ENCODE measurements around the gene HAVCR2. TPM values are rescaled to one million over a fixed set of nuclear protein-coding genes. Genes with fewer than 3 reads are reported as not detected.

HAVCR2 gene
- total and polyA plus RNA-seq, 2 of the 13 experiments (the other 11 are each of a cell fraction or from before 2014, with no cell fraction given) = 0.07 to 0.16 TPM

GRCh38 chr5:157059093-157059539 lies 49.7 kb downstream of the HAVCR2 start, which contains the start of gene HAVCR1 (continued):
- TF ChIP-seq ZBTB10 (CRISPR knock-in tag; IDR thresholded peaks at IDR 0.05; ENCODE audit: borderline replicate concordance) (no peak), NFYC (CRISPR knock-in tag; IDR thresholded peaks at IDR 0.05) (0 out of 2 replicates have a peak, but pooled peaks have one; percentile 7), SRSF1 (optimal IDR thresholded peaks at IDR 0.05; ENCODE audit: low read depth, low read length) (no peak), MBNL3 (CRISPR knock-in tag; conservative IDR thresholded peaks at IDR 0.05) (no peak), ZNF337 (CRISPR knock-in tag; IDR thresholded peaks at IDR 0.05; ENCODE audit: borderline replicate concordance, low read depth) (0 out of 2 replicates have a peak, but pooled peaks have one; percentile 33), CHD4 (IDR thresholded peaks at IDR 0.05; ENCODE audit: borderline replicate concordance, low read length) (0 out of 2 replicates have a peak, but pooled peaks have one; percentile 77), PAX8 (CRISPR knock-in tag; IDR thresholded peaks at IDR 0.05; ENCODE audit: borderline replicate concordance) (no peak), EHMT2 (IDR thresholded peaks at IDR 0.05; ENCODE audit: borderline replicate concordance, low read depth, low read length) (peak; percentile 80; the same call in 1 of the 2 replicates), TARDBP (CRISPR knock-in tag; IDR thresholded peaks at IDR 0.05) (0 out of 2 replicates have a peak, but pooled peaks have one; percentile 24), RARA (CRISPR knock-in tag; IDR thresholded peaks at IDR 0.05) (peak; percentile 44; the same call in 1 of the 2 replicates), POLR2A (IDR thresholded peaks at IDR 0.05; ENCODE audit: insufficient read depth in 1 of 2, low read depth in 2 of 2, low read length in 2 of 2) (peak in 1 of 2 experiments; percentile 73; a peak in 2 of 4 replicates), ZNF564 (CRISPR knock-in tag; IDR thresholded peaks at IDR 0.05) (0 out of 2 replicates have a peak, but pooled peaks have one; percentile 22), KDM2A (CRISPR knock-in tag; IDR thresholded peaks at IDR 0.05; ENCODE audit: borderline replicate concordance, low read depth) (peak; percentile 31; the same call in 1 of the 2 replicates), PAXIP1 (CRISPR knock-in tag; conservative IDR thresholded peaks at IDR 0.05) (peak; percentile 85), ZMYM2 (CRISPR knock-in tag; IDR thresholded peaks at IDR 0.05) (0 out of 2 replicates have a peak, but pooled peaks have one; percentile 30), ZNF749 (CRISPR knock-in tag; IDR thresholded peaks at IDR 0.05; ENCODE audit: borderline replicate concordance) (no peak), FOXA1 (IDR thresholded peaks at IDR 0.05) (no peak), FOXA1 (CRISPR knock-in tag; IDR thresholded peaks at IDR 0.05) (peak; percentile 84)
- TF ChIP-seq, protein P1, sequence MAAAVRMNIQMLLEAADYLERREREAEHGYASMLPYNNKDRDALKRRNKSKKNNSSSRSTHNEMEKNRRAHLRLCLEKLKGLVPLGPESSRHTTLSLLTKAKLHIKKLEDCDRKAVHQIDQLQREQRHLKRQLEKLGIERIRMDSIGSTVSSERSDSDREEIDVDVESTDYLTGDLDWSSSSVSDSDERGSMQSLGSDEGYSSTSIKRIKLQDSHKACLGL (CRISPR knock-in tag; IDR thresholded peaks at IDR 0.05) = no peak
- TF ChIP-seq, protein P2, sequence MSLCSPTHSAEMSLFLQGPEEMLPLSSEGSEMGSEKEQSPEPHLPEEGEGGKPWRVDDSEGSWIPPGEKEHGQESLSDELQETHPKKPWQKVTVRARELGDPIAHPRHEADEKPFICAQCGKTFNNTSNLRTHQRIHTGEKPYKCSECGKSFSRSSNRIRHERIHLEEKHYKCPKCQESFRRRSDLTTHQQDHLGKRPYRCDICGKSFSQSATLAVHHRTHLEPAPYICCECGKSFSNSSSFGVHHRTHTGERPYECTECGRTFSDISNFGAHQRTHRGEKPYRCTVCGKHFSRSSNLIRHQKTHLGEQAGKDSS (CRISPR knock-in tag; IDR thresholded peaks at IDR 0.05; ENCODE audit: borderline replicate concordance, low read depth) = no peak

Data from HepG2 (cell line).